Right cardiac atrium (tissue), 5 donors: Measurements from ENCODE around the gene SLC25A6. TPM values are rescaled to one million over a fixed set of nuclear protein-coding genes. Genes with fewer than 3 reads are reported as not detected.

Experiments
- ATAC-seq, 2 donors: fragments of 200-7000 bp; cut with Tn5 transposase; one replicate each; pipeline versions ENCODE4 v1.8.0 to v1.9.1; 2020; ENCODE audit warnings: moderate library complexity in 2 of 2, mild to moderate bottlenecking in 1 of 2
- DNase-seq, 3 donors: peaks; one replicate each; pipeline ENCODE4 v3.0.0-alpha.2; 2020
- H3K27ac ChIP-seq: one replicate; pipeline ENCODE4 v1.5.1; 2013; ENCODE audit warnings: mild to moderate bottlenecking, low read length, control low read depth, moderate library complexity
- H3K27me3 ChIP-seq: one replicate; pipeline ENCODE4 v1.6.1; 2013; ENCODE audit not compliant: control insufficient read depth, insufficient read depth
- H3K4me1 ChIP-seq: one replicate; pipeline ENCODE4 v1.6.1; 2013; ENCODE audit warnings: low read length; ENCODE audit not compliant: control insufficient read depth, insufficient read depth
- H3K4me3 ChIP-seq: one replicate; pipeline ENCODE4 v1.5.1; 2013; ENCODE audit warnings: low read length, control low read depth
- H3K9me3 ChIP-seq: one replicate; pipeline ENCODE4 v1.6.1; 2013; ENCODE audit warnings: low read length; ENCODE audit not compliant: control insufficient read depth
- WGBS: extraction: QIAGEN DNeasy Blood & Tissue Kit; methylation state at CpG from one replicate; pipeline ENCODE4 v1.1.7; 2013; 5-methylcytosine and 5-hydroxymethylcytosine counted together
- intact Hi-C, 4 donors: fragments of 100-400 bp; cut with DNase I; formaldehyde crosslinking; loops; one replicate each; pipeline versions ENCODE4 v1.11.0 to v1.14.0; 2022 to 2023
- polyA plus RNA-seq: library from polyadenylated mRNA; stranded (reverse); fragments of 200-250 nt; gene quantifications from one replicate; pipeline ENCODE4 v1.2.3, GENCODE V29; 2013
- total RNA-seq, 4 donors: library from RNA; stranded (reverse); fragmentation: NEBNext Ultra II Directional; extraction: Animal tissue kit (Norgen Biotek cat#: 25700); gene quantifications; one replicate each; pipeline ENCODE4 v1.2.1, GENCODE V29; 2021
- donor health status: healthy with polysubstance abuse.
- donor health status: DM: no; HTN: yes; CAD: no.
- donor health status: DM: no; HTN: no; CAD: no.
- donor health status: DM: no; HTN: yes; CAD: no; lungs with severe emphysema.
- donor health status: DM: yes; HTN: yes; CAD: no.

SLC25A6 gene
- total and polyA plus RNA-seq, 5 donors = 154 to 228 (median 182) TPM

DNA sequence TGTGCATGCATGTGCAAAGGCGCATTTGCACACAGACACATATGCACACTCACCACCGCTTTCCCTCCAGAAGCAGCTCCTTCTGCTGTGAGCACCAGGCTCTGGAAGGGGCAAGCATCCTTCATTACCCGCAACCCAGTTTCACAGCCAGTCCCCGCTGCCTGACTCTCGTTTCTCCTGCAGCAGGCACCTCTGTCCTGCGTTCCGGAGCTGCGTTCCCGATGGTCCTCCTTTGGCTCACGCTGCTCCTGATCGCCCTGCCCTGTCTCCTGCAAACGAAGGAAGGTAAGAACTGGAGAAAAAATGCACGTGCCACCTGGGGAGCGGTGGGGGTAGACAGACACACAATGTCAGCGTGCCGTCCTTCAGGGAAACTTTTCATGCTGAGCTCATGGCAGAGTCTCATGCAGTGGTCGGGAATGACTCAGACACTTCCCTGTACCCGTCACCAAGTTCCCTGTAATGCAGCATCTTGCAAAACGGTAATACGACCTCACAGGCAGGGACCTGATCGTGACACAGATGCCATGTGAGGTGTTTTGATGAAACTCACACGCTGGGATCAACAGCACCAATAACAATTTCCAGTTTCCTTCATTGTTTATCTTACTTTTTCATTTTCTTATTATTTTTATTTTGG, 50.2 kb downstream of the SLC25A6 start:
- ATAC-seq = no peak
- intact Hi-C loops = no loop called here
- peak in 1 of 3 donors; percentile 22 for DNase-seq
- WGBS = 80% methylated on average over 22 of the region's 22 CpGs
- no peak overlapping the region for H3K27ac ChIP-seq
- no peaks in the 10 kb centered on the region for H3K9me3 ChIP-seq
- no peak overlapping the region for H3K4me3 ChIP-seq
- H3K4me1 ChIP-seq = no peaks in the 10 kb centered on the region
- no peaks in the 10 kb centered on the region for H3K27me3 ChIP-seq

DNA sequence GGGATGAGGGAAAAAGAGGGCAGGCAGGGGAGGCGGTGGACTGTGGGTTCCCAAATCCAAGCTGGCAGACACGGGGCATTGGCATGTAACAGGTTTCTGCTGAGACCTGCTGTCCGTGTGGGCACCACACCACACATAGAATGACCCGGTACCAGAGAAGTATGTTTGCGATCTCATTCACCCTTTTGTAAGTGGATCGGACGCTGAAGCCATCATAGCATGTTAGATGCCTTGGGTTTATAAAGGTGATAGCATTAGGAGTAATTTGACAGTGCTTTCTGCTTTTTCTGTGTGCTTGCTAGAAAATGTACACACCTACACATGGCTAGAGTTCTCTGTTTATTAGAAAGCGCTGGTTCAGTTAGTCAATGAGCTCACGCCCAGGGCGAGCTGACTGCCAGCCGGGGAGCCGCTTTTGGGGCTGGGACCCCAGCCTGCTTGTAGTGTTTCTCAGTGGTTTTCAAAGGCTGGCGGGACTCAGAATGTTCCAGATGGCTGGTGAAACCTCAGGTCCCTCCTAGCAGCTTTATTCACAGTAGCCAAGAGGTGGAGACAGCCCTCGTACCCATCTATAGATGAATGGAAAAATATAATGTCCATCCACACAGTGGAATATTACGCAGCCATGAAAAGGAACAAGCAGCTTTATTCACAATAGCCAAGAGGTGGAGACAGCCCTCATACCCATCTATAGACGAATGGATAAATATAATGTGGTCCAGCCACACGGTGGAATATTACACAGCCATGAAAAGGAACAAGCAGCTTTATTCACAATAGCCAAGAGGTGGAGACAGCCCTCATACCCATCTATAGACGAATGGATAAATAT, 54.7 kb downstream of the SLC25A6 start:
- WGBS = 51% methylated on average over 18 of the region's 18 CpGs
- intact Hi-C loops = no loop called here
- Histone ChIP-seq H3K27ac (peak overlapping the region; percentile 63), H3K4me3 (peak overlapping the region; percentile 58), H3K4me1 (no peaks in the 10 kb centered on the region), H3K27me3 (no peaks in the 10 kb centered on the region), H3K9me3 (no peaks in the 10 kb centered on the region)
- ATAC-seq (peak in 1 of 2 donors; percentile 23), DNase-seq (peak in 1 of 3 donors; percentile 26)

- 11% methylated on average over 14 of the region's 14 CpGs for WGBS
- ATAC-seq = peak; percentile 55 to 87
- Histone ChIP-seq H3K4me3 (peak within 1 kb of the TSS; percentile 58), H3K27me3 (no peaks in the 10 kb centered on the region), H3K9me3 (no peaks in the 10 kb centered on the region), H3K27ac (peak within 1 kb of the TSS; percentile 63), H3K4me1 (no peaks in the 10 kb centered on the region)
- DNase-seq = peak in 1 of 3 donors; percentile 56
- intact Hi-C loops = no loop called here
These were observed 55.5 kb downstream of the SLC25A6 start, which contains the start of gene IL3RA for GRCh38 chrX:1336331-1336943. Gene IL3RA, plus strand, starts transcription at chrX:1336785. Its CDS starts 4,981 bp downstream, at chrX:1341766.

Other genes with a start within 250 kb of the SLC25A6 start
- gene CRLF2, start 179.5 kb downstream of the SLC25A6 start, total RNA-seq = not detected
- not detected for gene CRLF2, start 179.5 kb downstream of the SLC25A6 start, polyA plus RNA-seq
- gene CSF2RA, start 123.3 kb downstream of the SLC25A6 start, total RNA-seq = 1 to 10 TPM; 3.0 to 5.3 (median 4.4) TPM
- gene CSF2RA, start 123.3 kb downstream of the SLC25A6 start, polyA plus RNA-seq = 1.3 TPM
- 1 to 10 TPM; 2.6 to 4.4 (median 3.1) TPM for gene IL3RA, start 55.3 kb downstream of the SLC25A6 start, total RNA-seq
- gene IL3RA, start 55.3 kb downstream of the SLC25A6 start, polyA plus RNA-seq = 8.7 TPM
- gene ASMTL, start 60.8 kb upstream of the SLC25A6 start, total RNA-seq = 10 to 100 TPM; 30.3 to 34.4 (median 34.1) TPM
- 27.7 TPM for gene ASMTL, start 60.8 kb upstream of the SLC25A6 start, polyA plus RNA-seq
- 1 to 10 TPM; 1.6 to 3.8 (median 2.2) TPM for gene P2RY8, start 145.1 kb upstream of the SLC25A6 start, total RNA-seq
- 2.2 TPM for gene P2RY8, start 145.1 kb upstream of the SLC25A6 start, polyA plus RNA-seq
- gene AKAP17A, start 199.5 kb upstream of the SLC25A6 start, total RNA-seq = 10 to 100 TPM; 18.9 to 20.6 (median 19.9) TPM
- 21.3 TPM for gene AKAP17A, start 199.5 kb upstream of the SLC25A6 start, polyA plus RNA-seq
- not detected for gene ASMT, start 222.9 kb upstream of the SLC25A6 start, total RNA-seq
- gene ASMT, start 222.9 kb upstream of the SLC25A6 start, polyA plus RNA-seq = not detected